Activated CD8-positive, alpha-beta T cell treated with anti-CD3 and anti-CD28 coated beads for 36 hours (primary cell): Measurements from ENCODE around the gene DRAP1. TPM values are rescaled to one million over a fixed set of nuclear protein-coding genes. Genes with fewer than 3 reads are reported as not detected.

ENCODE experiments used
- ATAC-seq: fragments of 200-7000 bp; cut with Tn5 transposase; one replicate; pipeline ENCODE4 v1.10.0; 2021; ENCODE audit warnings: mild to moderate bottlenecking, moderate library complexity
- CTCF ChIA-PET: fragments of 350-600 bp; sonication (Branson Sonifier 250); formaldehyde crosslinking; loops from one replicate; lab custom pipeline; 2021; ENCODE audit warnings: antibody characterized with exemption; lab: Charles Lee
- POLR2A ChIA-PET: fragments of 350-600 bp; sonication (Branson Sonifier 250); formaldehyde crosslinking; loops from one replicate; lab custom pipeline; 2021; ENCODE audit warnings: antibody characterized with exemption; lab: Charles Lee
- DNase-seq: peaks from one replicate; pipeline ENCODE4 v3.0.0-alpha.2; 2020
- H3K27ac Mint-ChIP-seq: one replicate; pipeline ENCODE4 v1.8.0; 2021; ENCODE audit warnings: mild to moderate bottlenecking, mixed read lengths
- H3K27me3 Mint-ChIP-seq: one replicate; pipeline ENCODE4 v1.8.0; 2021; ENCODE audit warnings: mixed read lengths
- H3K36me3 Mint-ChIP-seq: one replicate; pipeline ENCODE4 v1.8.0; 2021; ENCODE audit warnings: low read depth, mixed read lengths
- H3K4me1 Mint-ChIP-seq: one replicate; pipeline ENCODE4 v1.8.0; 2021; ENCODE audit warnings: low read depth, mixed read lengths
- H3K4me3 Mint-ChIP-seq: one replicate; pipeline ENCODE4 v1.8.0; 2021; ENCODE audit warnings: mild to moderate bottlenecking, moderate library complexity, mixed read lengths
- H3K9me3 Mint-ChIP-seq: one replicate; pipeline ENCODE4 v1.8.0; 2021; ENCODE audit warnings: mixed read lengths
- intact Hi-C: fragments of 100-400 bp; cut with micrococcal nuclease; formaldehyde crosslinking; loops from one replicate; pipeline ENCODE4 v1.10.0; 2022
- total RNA-seq, 2 experiments: library from RNA; stranded (reverse); gene quantifications; one replicate each; pipeline ENCODE4 v1.2.3, GENCODE V29; 2021
- TF ChIP-seq, protein P1 (sequence below): fragments of 200-600 bp; IDR thresholded peaks from one replicate; pipeline ENCODE4 v1.8.0; 2022; ENCODE audit warnings: antibody characterized with exemption, mild to moderate bottlenecking

DRAP1 gene
- total RNA-seq, 2 experiments from 2014 or later = 135 TPM

DNA sequence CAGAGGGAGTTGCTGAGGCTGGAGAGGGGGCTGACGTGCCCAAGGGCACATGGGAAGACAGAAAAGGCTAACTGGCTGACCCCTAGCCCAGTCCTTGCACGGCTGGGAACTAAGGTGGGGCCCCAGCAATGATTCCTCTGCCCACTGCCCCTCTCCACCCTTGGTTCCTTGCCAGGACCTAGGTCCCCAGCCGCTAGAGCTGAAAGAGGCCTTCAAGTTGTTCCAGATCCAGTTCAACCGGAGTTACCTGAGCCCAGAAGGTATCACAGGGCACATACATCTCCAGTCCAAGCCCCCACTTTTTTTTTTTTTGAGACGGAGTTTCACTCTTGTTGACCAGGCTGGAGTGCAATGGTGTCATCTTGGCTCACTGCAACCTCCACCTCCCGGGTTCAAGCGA lies 39.2 kb upstream of the DRAP1 start:
- Mint-ChIP-seq H3K36me3 (peaks cover 13% of the 10 kb centered on the region), H3K4me1 (peaks cover 59% of the 10 kb centered on the region), H3K27ac (peak overlapping the region; percentile 91), H3K9me3 (no peaks in the 10 kb centered on the region), H3K4me3 (peak overlapping the region; percentile 89), H3K27me3 (no peaks in the 10 kb centered on the region)
- no peak for DNase-seq
- TF ChIP-seq, protein P1, sequence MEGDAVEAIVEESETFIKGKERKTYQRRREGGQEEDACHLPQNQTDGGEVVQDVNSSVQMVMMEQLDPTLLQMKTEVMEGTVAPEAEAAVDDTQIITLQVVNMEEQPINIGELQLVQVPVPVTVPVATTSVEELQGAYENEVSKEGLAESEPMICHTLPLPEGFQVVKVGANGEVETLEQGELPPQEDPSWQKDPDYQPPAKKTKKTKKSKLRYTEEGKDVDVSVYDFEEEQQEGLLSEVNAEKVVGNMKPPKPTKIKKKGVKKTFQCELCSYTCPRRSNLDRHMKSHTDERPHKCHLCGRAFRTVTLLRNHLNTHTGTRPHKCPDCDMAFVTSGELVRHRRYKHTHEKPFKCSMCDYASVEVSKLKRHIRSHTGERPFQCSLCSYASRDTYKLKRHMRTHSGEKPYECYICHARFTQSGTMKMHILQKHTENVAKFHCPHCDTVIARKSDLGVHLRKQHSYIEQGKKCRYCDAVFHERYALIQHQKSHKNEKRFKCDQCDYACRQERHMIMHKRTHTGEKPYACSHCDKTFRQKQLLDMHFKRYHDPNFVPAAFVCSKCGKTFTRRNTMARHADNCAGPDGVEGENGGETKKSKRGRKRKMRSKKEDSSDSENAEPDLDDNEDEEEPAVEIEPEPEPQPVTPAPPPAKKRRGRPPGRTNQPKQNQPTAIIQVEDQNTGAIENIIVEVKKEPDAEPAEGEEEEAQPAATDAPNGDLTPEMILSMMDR = no peak
- ChIA-PET POLR2A (interaction anchor here (0.5 to 28.1 kb wide), 6 partner anchors 10 to 227 kb away, joined by 3 to 560 read pairs (median 4); partner anchors contain the start of genes CCDC85B, CFL1, EFEMP2 and FIBP), CTCF (interaction anchor here (1.2 to 6.6 kb wide), 4 partner anchors 9 to 168 kb away, joined by 4 to 43 read pairs (median 16); partner anchors contain the start of genes CCDC85B, FIBP, KAT5 and MUS81)
- no peak for ATAC-seq
- intact Hi-C loops = no loop called here

DNA sequence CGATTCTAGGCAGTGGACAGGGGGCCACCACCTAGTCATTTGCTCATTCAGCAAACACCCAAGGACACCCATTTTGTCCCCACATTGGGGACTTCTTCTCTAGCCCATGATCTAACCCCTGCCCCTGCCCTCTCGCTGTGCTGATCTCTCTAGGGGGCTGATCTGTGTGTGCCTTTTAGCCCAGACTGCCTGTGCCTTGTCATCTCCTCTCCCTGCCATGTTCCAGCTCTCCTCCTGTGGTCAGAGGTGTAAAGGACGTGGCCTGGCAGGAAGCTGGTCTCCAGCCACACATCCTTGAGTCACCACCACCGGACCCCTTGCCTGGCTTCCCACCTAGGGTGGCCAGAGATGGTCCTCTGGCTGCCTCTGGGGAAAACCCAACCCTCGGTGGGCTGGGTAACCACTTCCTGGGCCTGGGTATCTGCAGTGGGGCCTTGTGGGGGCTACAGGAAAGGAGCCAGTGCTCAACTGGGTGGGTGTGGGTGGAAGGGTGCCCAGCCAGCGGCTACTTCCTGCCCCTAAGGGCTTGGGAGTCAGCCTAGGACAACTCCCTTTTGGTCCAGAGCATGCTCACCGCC lies 38.3 kb upstream of the DRAP1 start:
- H3K9me3 Mint-ChIP-seq = no peaks in the 10 kb centered on the region
- H3K4me3 Mint-ChIP-seq = peak overlapping the region; percentile 89
- DNase-seq = peak; percentile 56
- ChIA-PET POLR2A (interaction anchor here (1.4 to 28.1 kb wide), 3 partner anchors 9 to 168 kb away, joined by 3 to 560 read pairs (median 40); partner anchors contain the start of genes CCDC85B, CFL1, EFEMP2 and FIBP), CTCF (interaction anchor here (1.1 to 6.6 kb wide), 4 partner anchors 8 to 107 kb away, joined by 4 to 43 read pairs (median 15); partner anchors contain the start of genes CCDC85B, FIBP and MUS81)
- intact Hi-C loops = no loop called here
- H3K36me3 Mint-ChIP-seq = peaks cover 20% of the 10 kb centered on the region
- no peaks in the 10 kb centered on the region for H3K27me3 Mint-ChIP-seq
- TF ChIP-seq, protein P1 = no peak
- peak overlapping the region; percentile 91 for H3K27ac Mint-ChIP-seq
- peaks cover 62% of the 10 kb centered on the region for H3K4me1 Mint-ChIP-seq
- peak; percentile 35 for ATAC-seq

DNA sequence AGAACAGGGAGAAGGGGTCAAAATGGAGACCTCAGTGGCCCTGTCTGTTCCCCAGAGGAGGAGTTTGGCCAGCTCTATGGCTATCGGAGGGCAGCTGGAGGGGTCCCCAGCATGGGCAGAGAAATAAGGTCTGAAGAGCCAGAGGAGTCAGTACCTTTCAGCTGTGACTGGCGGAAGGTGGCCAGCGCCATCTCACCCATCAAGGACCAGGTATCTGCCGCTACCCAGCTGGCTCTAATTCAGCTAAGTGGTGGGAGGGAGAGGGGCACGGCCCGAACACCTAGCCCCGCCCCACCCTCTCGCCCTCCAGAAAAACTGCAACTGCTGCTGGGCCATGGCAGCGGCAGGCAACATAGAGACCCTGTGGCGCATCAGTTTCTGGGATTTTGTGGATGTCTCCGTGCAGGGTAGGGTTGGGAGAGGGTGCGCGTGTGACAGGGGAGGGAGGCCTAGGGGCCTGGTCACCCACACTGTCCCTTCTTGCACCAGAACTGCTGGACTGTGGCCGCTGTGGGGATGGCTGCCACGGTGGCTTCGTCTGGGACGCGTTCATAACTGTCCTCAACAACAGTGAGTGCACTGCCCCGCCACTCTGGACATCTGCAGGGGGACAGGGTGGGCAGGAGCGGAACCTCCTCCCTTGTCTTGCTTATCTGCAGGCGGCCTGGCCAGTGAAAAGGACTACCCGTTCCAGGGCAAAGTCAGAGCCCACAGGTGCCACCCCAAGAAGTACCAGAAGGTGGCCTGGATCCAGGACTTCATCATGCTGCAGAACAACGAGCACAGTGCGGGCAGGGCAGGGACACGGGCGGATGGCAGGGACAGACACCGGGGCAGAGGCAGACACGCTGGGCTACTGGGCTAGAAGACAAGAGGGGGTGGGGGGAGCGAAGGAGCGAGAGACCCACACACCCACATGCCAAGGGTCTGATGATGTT lies 36.8 kb upstream of the DRAP1 start:
- POLR2A ChIA-PET = interaction anchor here (1.1 to 28.1 kb wide), 2 partner anchors 22 to 36 kb away, joined by 3 to 560 read pairs; partner anchors contain the start of genes CFL1, EFEMP2 and MUS81
- CTCF ChIA-PET = interaction anchor here (0.8 to 10.5 kb wide), 5 partner anchors 6 to 106 kb away, joined by 3 to 283 read pairs (median 5); partner anchors contain the start of genes CCDC85B, CFL1, FIBP and MUS81
- no peaks in the 10 kb centered on the region for H3K9me3 Mint-ChIP-seq
- no peak for ATAC-seq
- H3K27ac Mint-ChIP-seq = no peak overlapping the region
- intact Hi-C loops = no loop called here
- no peak for DNase-seq
- H3K27me3 Mint-ChIP-seq = no peaks in the 10 kb centered on the region
- peaks cover 28% of the 10 kb centered on the region for H3K36me3 Mint-ChIP-seq
- TF ChIP-seq, protein P1 = no peak
- peak overlapping the region; percentile 2 for H3K4me3 Mint-ChIP-seq
- H3K4me1 Mint-ChIP-seq = peaks cover 61% of the 10 kb centered on the region

DNA sequence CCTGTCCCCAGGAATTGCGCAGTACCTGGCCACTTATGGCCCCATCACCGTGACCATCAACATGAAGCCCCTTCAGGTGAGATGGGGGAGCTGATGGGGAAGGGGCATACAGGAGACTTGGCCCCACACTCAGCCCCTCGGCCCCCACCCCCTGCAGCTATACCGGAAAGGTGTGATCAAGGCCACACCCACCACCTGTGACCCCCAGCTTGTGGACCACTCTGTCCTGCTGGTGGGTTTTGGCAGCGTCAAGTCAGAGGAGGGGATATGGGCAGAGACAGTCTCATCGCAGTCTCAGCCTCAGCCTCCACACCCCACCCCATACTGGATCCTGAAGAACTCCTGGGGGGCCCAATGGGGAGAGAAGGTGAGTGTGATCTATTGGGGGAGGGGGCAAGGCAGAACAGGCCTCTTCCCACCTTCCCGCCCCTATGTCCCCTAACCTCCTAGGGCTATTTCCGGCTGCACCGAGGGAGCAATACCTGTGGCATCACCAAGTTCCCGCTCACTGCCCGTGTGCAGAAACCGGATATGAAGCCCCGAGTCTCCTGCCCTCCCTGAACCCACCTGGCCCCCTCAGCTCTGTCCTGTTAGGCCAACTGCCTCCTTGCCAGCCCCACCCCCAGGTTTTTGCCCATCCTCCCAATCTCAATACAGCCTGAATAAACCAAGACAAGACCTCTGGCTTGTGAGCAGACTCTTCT lies 36.0 kb upstream of the DRAP1 start:
- no peaks in the 10 kb centered on the region for H3K27me3 Mint-ChIP-seq
- H3K4me3 Mint-ChIP-seq = no peak overlapping the region
- ChIA-PET POLR2A (interaction anchor here (1.9 to 28.1 kb wide), 3 partner anchors 16 to 89 kb away, joined by 7 to 560 read pairs (median 7); partner anchors contain the start of genes CFL1, EFEMP2 and MUS81), CTCF (interaction anchor here (1.2 to 10.5 kb wide), 18 partner anchors 12 to 171 kb away, joined by 3 to 283 read pairs (median 12); partner anchors contain the start of genes BANF1, CFL1, EFEMP2 and EIF1AD)
- DNase-seq (no peak), ATAC-seq (no peak)
- TF ChIP-seq, protein P1 = no peak
- peak overlapping the region; percentile 57 for H3K27ac Mint-ChIP-seq
- peaks cover 32% of the 10 kb centered on the region for H3K36me3 Mint-ChIP-seq
- H3K9me3 Mint-ChIP-seq = no peaks in the 10 kb centered on the region
- intact Hi-C loops = no loop called here
- peaks cover 57% of the 10 kb centered on the region for H3K4me1 Mint-ChIP-seq
